GM12892 (cell line): Measurements from ENCODE around the gene RBM15B.

Experiments used
- POLR2A ChIP-seq: IDR thresholded peaks from 2 replicates; pipeline ENCODE4 v1.6.1; 2011; ENCODE audit warnings: low read depth, low read length, control low read depth
- POLR2AphosphoS5 ChIP-seq: IDR thresholded peaks from 2 replicates; pipeline ENCODE4 v1.6.1; 2011; ENCODE audit warnings: low read depth, low read length, control low read depth

GRCh38 chr3:51408021-51408420 is 16.9 kb downstream of the RBM15B start:
- TF ChIP-seq POLR2A, result no peak
- no peak for TF ChIP-seq POLR2AphosphoS5
